T1000 (cell line): Measurements from ENCODE around the gene FHOD3.

Source experiments
- DNase-seq: peaks from one replicate; lab custom pipeline; 2025; ENCODE audit warnings: mixed read lengths; lab: John Stamatoyannopoulos, UW

Gene FHOD3

GRCh38 chr18:36481201-36481657 lies 183.7 kb downstream of the FHOD3 start:
- no peak for DNase-seq

GRCh38 chr18:36481935-36482334 lies 184.4 kb downstream of the FHOD3 start:
- no peak for DNase-seq

- DNase-seq, result no peak
Measured at GRCh38 chr18:36484591-36484990, 187.1 kb downstream of the FHOD3 start.

GRCh38 chr18:36485772-36486171 lies 188.3 kb downstream of the FHOD3 start:
- no peak for DNase-seq

GRCh38 chr18:36488131-36488530 lies 190.6 kb downstream of the FHOD3 start:
- DNase-seq, result no peak

- no peak for DNase-seq
Measured at GRCh38 chr18:36490897-36491296, 193.4 kb downstream of the FHOD3 start.

- no peak for DNase-seq
Measured at GRCh38 chr18:36492604-36493329, 195.3 kb downstream of the FHOD3 start.

GRCh38 chr18:36493349-36494159 lies 196.0 kb downstream of the FHOD3 start:
- DNase-seq, result no peak

GRCh38 chr18:36494160-36494437 lies 196.6 kb downstream of the FHOD3 start:
- no peak for DNase-seq

GRCh38 chr18:36496022-36496421 lies 198.5 kb downstream of the FHOD3 start:
- DNase-seq, result no peak

GRCh38 chr18:36499938-36500337 lies 202.4 kb downstream of the FHOD3 start:
- no peak for DNase-seq

GRCh38 chr18:36501100-36501499 lies 203.6 kb downstream of the FHOD3 start:
- no peak for DNase-seq

- DNase-seq, result no peak
Measured at GRCh38 chr18:36503477-36503876, 206.0 kb downstream of the FHOD3 start.

GRCh38 chr18:36504928-36505327 lies 207.4 kb downstream of the FHOD3 start:
- DNase-seq, result no peak

- DNase-seq, result no peak
Measured at GRCh38 chr18:36505665-36506064, 208.2 kb downstream of the FHOD3 start.

- DNase-seq, result no peak
Measured at GRCh38 chr18:36509646-36510197, 212.2 kb downstream of the FHOD3 start.

GRCh38 chr18:36511791-36512352 lies 214.4 kb downstream of the FHOD3 start:
- peak; percentile 15 for DNase-seq

GRCh38 chr18:36513556-36513955 lies 216.0 kb downstream of the FHOD3 start:
- DNase-seq, result no peak

- no peak for DNase-seq
Measured at GRCh38 chr18:36514778-36515177, 217.3 kb downstream of the FHOD3 start.

GRCh38 chr18:36516258-36516657 lies 218.7 kb downstream of the FHOD3 start:
- DNase-seq, result no peak

- DNase-seq, result no peak
Measured at GRCh38 chr18:36516726-36517125, 219.2 kb downstream of the FHOD3 start.

- DNase-seq, result no peak
Measured at GRCh38 chr18:36518839-36519238, 221.3 kb downstream of the FHOD3 start.

GRCh38 chr18:36519358-36519757 lies 221.8 kb downstream of the FHOD3 start:
- DNase-seq, result no peak
